Measurements from ENCODE around the gene NAMPT. TPM values are rescaled to one million over a fixed set of nuclear protein-coding genes. Genes with fewer than 3 reads are reported as not detected.

Gene NAMPT
- total and polyA plus RNA-seq, 9 of the 15 experiments (the other 6 are each of a cell fraction or from before 2014, with no cell fraction given), result 41.1 to 160 (median 106) TPM

DNA sequence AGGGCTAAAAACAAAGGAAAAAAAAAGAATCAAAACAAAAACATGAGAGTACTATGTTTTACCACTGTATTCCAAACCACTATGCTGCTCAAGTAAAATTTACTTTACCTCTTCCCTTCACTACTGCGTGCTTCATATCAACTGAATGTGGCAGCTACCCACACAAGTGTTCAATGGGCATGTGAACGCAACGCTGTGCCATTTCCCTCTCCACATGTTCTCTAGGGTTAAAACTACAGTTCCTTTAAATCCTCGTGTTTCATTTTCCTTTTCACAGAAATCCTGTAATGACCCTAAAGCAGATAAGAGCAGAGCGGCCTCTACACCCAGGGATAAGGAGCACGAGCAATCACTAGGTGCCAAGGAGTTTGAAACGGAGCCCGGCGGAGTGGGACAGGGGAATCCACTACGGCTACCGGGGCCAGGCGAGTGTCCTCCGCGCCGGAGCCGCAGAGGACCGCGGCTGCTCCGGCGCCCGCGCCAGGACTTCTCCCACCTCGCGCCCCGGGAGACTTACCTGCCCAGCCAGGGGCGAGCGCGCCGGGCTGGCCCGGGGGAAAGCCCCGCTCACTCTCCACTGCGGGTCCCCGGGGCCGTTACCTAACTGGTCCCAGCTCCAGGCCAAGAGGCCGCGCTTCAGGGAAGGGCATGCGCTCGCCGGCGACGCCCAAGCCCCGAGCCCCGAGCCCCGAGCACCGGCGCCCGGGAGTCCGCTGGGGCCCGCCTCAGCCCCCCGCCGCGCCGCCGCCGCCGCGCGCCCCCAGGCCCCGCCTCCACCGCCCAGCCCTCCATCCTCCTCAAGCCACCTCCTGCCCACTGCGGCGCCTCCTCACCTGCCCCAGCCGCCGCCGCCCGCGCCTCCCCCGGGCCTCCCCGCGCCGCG is 711 bp downstream of the NAMPT start (continued):
- TF ChIP-seq, protein P1, sequence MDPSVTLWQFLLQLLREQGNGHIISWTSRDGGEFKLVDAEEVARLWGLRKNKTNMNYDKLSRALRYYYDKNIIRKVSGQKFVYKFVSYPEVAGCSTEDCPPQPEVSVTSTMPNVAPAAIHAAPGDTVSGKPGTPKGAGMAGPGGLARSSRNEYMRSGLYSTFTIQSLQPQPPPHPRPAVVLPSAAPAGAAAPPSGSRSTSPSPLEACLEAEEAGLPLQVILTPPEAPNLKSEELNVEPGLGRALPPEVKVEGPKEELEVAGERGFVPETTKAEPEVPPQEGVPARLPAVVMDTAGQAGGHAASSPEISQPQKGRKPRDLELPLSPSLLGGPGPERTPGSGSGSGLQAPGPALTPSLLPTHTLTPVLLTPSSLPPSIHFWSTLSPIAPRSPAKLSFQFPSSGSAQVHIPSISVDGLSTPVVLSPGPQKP (CRISPR knock-in tag; IDR thresholded peaks at IDR 0.05), result no peak
- TF ChIP-seq GATA2 (CRISPR knock-in tag; IDR thresholded peaks at IDR 0.05), result peak; percentile 51; the same call in 1 of the 2 replicates
- TF ChIP-seq RFX7 (CRISPR knock-in tag; IDR thresholded peaks at IDR 0.05), result no peak
- TF ChIP-seq CXXC5 (CRISPR knock-in tag; IDR thresholded peaks at IDR 0.05), result peak; percentile 85
- no peak for TF ChIP-seq FUS (optimal IDR thresholded peaks at IDR 0.05; ENCODE audit: low read depth, low read length)
- no peak for TF ChIP-seq STAT5A (IDR thresholded peaks at IDR 0.05; ENCODE audit: borderline replicate concordance, low read length)
- TF ChIP-seq, protein P2, sequence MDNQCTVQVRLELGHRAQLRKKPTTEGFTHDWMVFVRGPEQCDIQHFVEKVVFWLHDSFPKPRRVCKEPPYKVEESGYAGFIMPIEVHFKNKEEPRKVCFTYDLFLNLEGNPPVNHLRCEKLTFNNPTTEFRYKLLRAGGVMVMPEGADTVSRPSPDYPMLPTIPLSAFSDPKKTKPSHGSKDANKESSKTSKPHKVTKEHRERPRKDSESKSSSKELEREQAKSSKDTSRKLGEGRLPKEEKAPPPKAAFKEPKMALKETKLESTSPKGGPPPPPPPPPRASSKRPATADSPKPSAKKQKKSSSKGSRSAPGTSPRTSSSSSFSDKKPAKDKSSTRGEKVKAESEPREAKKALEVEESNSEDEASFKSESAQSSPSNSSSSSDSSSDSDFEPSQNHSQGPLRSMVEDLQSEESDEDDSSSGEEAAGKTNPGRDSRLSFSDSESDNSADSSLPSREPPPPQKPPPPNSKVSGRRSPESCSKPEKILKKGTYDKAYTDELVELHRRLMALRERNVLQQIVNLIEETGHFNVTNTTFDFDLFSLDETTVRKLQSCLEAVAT (IDR thresholded peaks at IDR 0.05), result peak; percentile 88 to 90; a peak in 3 of 4 replicates
- no peak for TF ChIP-seq RBM39 (optimal IDR thresholded peaks at IDR 0.05; ENCODE audit: low read depth, low read length)
- TF ChIP-seq RBM34 (IDR thresholded peaks at IDR 0.05; ENCODE audit: borderline replicate concordance, insufficient read depth, low read length), result no peak
- TF ChIP-seq MCM5 (IDR thresholded peaks at IDR 0.05; ENCODE audit: low read depth), result no peak
- TF ChIP-seq ZNF217 (CRISPR knock-in tag; IDR thresholded peaks at IDR 0.05), result no peak
- TF ChIP-seq, protein P3, sequence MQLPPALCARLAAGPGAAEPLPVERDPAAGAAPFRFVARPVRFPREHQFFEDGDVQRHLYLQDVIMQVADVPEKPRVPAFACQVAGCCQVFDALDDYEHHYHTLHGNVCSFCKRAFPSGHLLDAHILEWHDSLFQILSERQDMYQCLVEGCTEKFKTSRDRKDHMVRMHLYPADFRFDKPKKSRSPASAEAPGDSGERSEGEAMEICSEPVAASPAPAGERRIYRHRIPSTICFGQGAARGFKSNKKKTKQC (CRISPR knock-in tag; IDR thresholded peaks at IDR 0.05), result peak; percentile 63; the same call in 1 of the 2 replicates
- no peak for TF ChIP-seq ID3 (CRISPR knock-in tag; IDR thresholded peaks at IDR 0.05)
- no peak for TF ChIP-seq ID3 (tag; IDR thresholded peaks at IDR 0.05)
- TF ChIP-seq ZNF699 (CRISPR knock-in tag; IDR thresholded peaks at IDR 0.05; ENCODE audit: insufficient replicate concordance), result no peak
- no peak for TF ChIP-seq SPI1 (IDR thresholded peaks at IDR 0.05; ENCODE audit: borderline replicate concordance, low read depth, low read length)
- no peak for TF ChIP-seq ZNF444 (CRISPR knock-in tag; IDR thresholded peaks at IDR 0.05)
- TF ChIP-seq HNRNPLL (IDR thresholded peaks at IDR 0.05; ENCODE audit: low read depth, low read length, poor library complexity, severe bottlenecking), result no peak
- TF ChIP-seq STAT5B (CRISPR knock-in tag; IDR thresholded peaks at IDR 0.05), result no peak
- peak; percentile 70; the same call in 1 of the 2 replicates for TF ChIP-seq ZNF175 (CRISPR knock-in tag; IDR thresholded peaks at IDR 0.05; ENCODE audit: low read depth)
- TF ChIP-seq MTA3 (IDR thresholded peaks at IDR 0.05; ENCODE audit: borderline replicate concordance), result peak; percentile 78; the same call in 1 of the 2 replicates
- TF ChIP-seq, protein P4, sequence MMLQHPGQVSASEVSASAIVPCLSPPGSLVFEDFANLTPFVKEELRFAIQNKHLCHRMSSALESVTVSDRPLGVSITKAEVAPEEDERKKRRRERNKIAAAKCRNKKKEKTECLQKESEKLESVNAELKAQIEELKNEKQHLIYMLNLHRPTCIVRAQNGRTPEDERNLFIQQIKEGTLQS (IDR thresholded peaks at IDR 0.05), result no peak
- TF ChIP-seq, protein P4 (CRISPR knock-in tag; conservative IDR thresholded peaks at IDR 0.05), result peak; percentile 69; the same call in 1 of the 2 replicates
- no peak for TF ChIP-seq NR2C2 (CRISPR knock-in tag; IDR thresholded peaks at IDR 0.05)
- no peak; the same call in 1 of the 2 replicates for TF ChIP-seq NR2C2 (tag; IDR thresholded peaks at IDR 0.05)

All from K562 (cell line).